ENCODE data around the gene SCN1B. TPM values are rescaled to one million over a fixed set of nuclear protein-coding genes. Genes with fewer than 3 reads are reported as not detected.
"Not testable (repeated sequence)": the region's sequence is repeated elsewhere in the genome, so short reads cannot be mapped to it uniquely, and the experiment has no call there.

The SCN1B gene
- total RNA-seq, 2 donors from 2014 or later = 1.4 to 1.5 TPM

GRCh38 chr19:34989298-34989697, 41.0 kb upstream of the SCN1B start:
- peaks cover 5% of the 10 kb centered on the region for H3K9me3 Mint-ChIP-seq
- H3K27ac Mint-ChIP-seq = no peak overlapping the region
- Histone ChIP-seq H3K36me3 (ENCODE audit: control insufficient read depth, insufficient read depth, low read length) (no peaks in the 10 kb centered on the region), H3K9ac (ENCODE audit: extremely low read depth, low read length, poor library complexity, severe bottlenecking) (no peak overlapping the region), H3K9me3 (ENCODE audit: control insufficient read depth, low read length) (no peaks in the 10 kb centered on the region), H3K27ac (ENCODE audit: low read depth, low read length) (no peak overlapping the region), H3K27me3 (ENCODE audit: control insufficient read depth, insufficient read depth, low read length, poor library complexity, severe bottlenecking) (no peaks in the 10 kb centered on the region), H3K4me3 (ENCODE audit: low read length) (no peak overlapping the region), H3K4me1 (ENCODE audit: control insufficient read depth, insufficient read depth, low read length) (no peaks in the 10 kb centered on the region)
- 86 to 91% methylated on average over 3 to 6 of the region's 6 CpGs for WGBS, 2 experiments (ENCODE audit: insufficient coverage in 1 of 2, insufficient read length in 1 of 2)
- no peak overlapping the region for H3K4me3 Mint-ChIP-seq
- DNase-seq = no peak
- no peaks in the 10 kb centered on the region for H3K27me3 Mint-ChIP-seq (ENCODE audit: insufficient read depth)
- no peak for TF ChIP-seq CTCF (conservative IDR thresholded peaks at IDR 0.05)
- no peaks in the 10 kb centered on the region for H3K4me1 Mint-ChIP-seq
- H3K36me3 Mint-ChIP-seq (ENCODE audit: low read depth) = no peaks in the 10 kb centered on the region

GRCh38 chr19:34990578-34991192, 39.6 kb upstream of the SCN1B start:
- H3K9me3 ChIP-seq (ENCODE audit: control insufficient read depth, low read length) = no peaks in the 10 kb centered on the region
- no peaks in the 10 kb centered on the region for H3K4me1 ChIP-seq (ENCODE audit: control insufficient read depth, insufficient read depth, low read length)
- Mint-ChIP-seq H3K27me3 (ENCODE audit: insufficient read depth) (no peaks in the 10 kb centered on the region), H3K4me1 (no peaks in the 10 kb centered on the region), H3K36me3 (ENCODE audit: low read depth) (no peaks in the 10 kb centered on the region), H3K4me3 (no peak overlapping the region), H3K27ac (no peak overlapping the region), H3K9me3 (peaks cover 6% of the 10 kb centered on the region)
- no peak overlapping the region for H3K27ac ChIP-seq (ENCODE audit: low read depth, low read length)
- DNase-seq = no peak
- 91% methylated on average over 13 of the region's 13 CpGs for WGBS, 2 experiments (ENCODE audit: insufficient coverage in 1 of 2, insufficient read length in 1 of 2)
- TF ChIP-seq CTCF (conservative IDR thresholded peaks at IDR 0.05) = no peak
- H3K4me3 ChIP-seq (ENCODE audit: low read length) = no peak overlapping the region
- no peak overlapping the region for H3K9ac ChIP-seq (ENCODE audit: extremely low read depth, low read length, poor library complexity, severe bottlenecking)
- no peaks in the 10 kb centered on the region for H3K27me3 ChIP-seq (ENCODE audit: control insufficient read depth, insufficient read depth, low read length, poor library complexity, severe bottlenecking)
- no peaks in the 10 kb centered on the region for H3K36me3 ChIP-seq (ENCODE audit: control insufficient read depth, insufficient read depth, low read length)

- no peaks in the 10 kb centered on the region for H3K27me3 ChIP-seq (ENCODE audit: control insufficient read depth, insufficient read depth, low read length, poor library complexity, severe bottlenecking)
- DNase-seq = no peak
- Mint-ChIP-seq H3K4me1 (no peaks in the 10 kb centered on the region), H3K27me3 (ENCODE audit: insufficient read depth) (no peaks in the 10 kb centered on the region), H3K27ac (no peak overlapping the region), H3K9me3 (peaks cover 6% of the 10 kb centered on the region), H3K4me3 (no peak overlapping the region), H3K36me3 (ENCODE audit: low read depth) (no peaks in the 10 kb centered on the region)
- H3K27ac ChIP-seq (ENCODE audit: low read depth, low read length) = no peak overlapping the region
- no peaks in the 10 kb centered on the region for H3K36me3 ChIP-seq (ENCODE audit: control insufficient read depth, insufficient read depth, low read length)
- WGBS, 2 experiments (ENCODE audit: insufficient coverage in 1 of 2, insufficient read length in 1 of 2) = 95 to 96% methylated on average over 7 of the region's 8 CpGs
- H3K9ac ChIP-seq (ENCODE audit: extremely low read depth, low read length, poor library complexity, severe bottlenecking) = no peak overlapping the region
- no peaks in the 10 kb centered on the region for H3K4me1 ChIP-seq (ENCODE audit: control insufficient read depth, insufficient read depth, low read length)
- no peaks in the 10 kb centered on the region for H3K9me3 ChIP-seq (ENCODE audit: control insufficient read depth, low read length)
- H3K4me3 ChIP-seq (ENCODE audit: low read length) = no peak overlapping the region
- TF ChIP-seq CTCF (conservative IDR thresholded peaks at IDR 0.05) = no peak
Measured at GRCh38 chr19:34991542-34992333, 38.5 kb upstream of the SCN1B start.

- not testable (repeated sequence) for H3K27ac Mint-ChIP-seq
Measured at GRCh38 chr19:34992582-34992981, 37.7 kb upstream of the SCN1B start.

More at GRCh38 chr19:34992582-34992981, 37.7 kb upstream of the SCN1B start:
- H3K27me3 ChIP-seq (ENCODE audit: control insufficient read depth, insufficient read depth, low read length, poor library complexity, severe bottlenecking); H3K9ac ChIP-seq (ENCODE audit: extremely low read depth, low read length, poor library complexity, severe bottlenecking); H3K9me3 ChIP-seq (ENCODE audit: control insufficient read depth, low read length); H3K4me1 Mint-ChIP-seq; H3K9me3 Mint-ChIP-seq; H3K4me3 Mint-ChIP-seq; H3K36me3 ChIP-seq (ENCODE audit: control insufficient read depth, insufficient read depth, low read length); H3K36me3 Mint-ChIP-seq (ENCODE audit: low read depth); DNase-seq; H3K4me1 ChIP-seq (ENCODE audit: control insufficient read depth, insufficient read depth, low read length); H3K4me3 ChIP-seq (ENCODE audit: low read length); H3K27me3 Mint-ChIP-seq (ENCODE audit: insufficient read depth); H3K27ac ChIP-seq (ENCODE audit: low read depth, low read length): not testable (repeated sequence)
- WGBS, 2 experiments (ENCODE audit: insufficient coverage in 1 of 2, insufficient read length in 1 of 2) = 90 to 94% methylated on average over 4 to 5 of the region's 7 CpGs

Measured in endodermal cell (in vitro differentiated cells).